ENCODE data around the gene SRGAP1.

SRGAP1 gene

GRCh38 chr12:63905544-63905943 is 61.0 kb downstream of the SRGAP1 start:
- no peak overlapping the region for H3K27ac ChIP-seq
- TF ChIP-seq, protein P1, sequence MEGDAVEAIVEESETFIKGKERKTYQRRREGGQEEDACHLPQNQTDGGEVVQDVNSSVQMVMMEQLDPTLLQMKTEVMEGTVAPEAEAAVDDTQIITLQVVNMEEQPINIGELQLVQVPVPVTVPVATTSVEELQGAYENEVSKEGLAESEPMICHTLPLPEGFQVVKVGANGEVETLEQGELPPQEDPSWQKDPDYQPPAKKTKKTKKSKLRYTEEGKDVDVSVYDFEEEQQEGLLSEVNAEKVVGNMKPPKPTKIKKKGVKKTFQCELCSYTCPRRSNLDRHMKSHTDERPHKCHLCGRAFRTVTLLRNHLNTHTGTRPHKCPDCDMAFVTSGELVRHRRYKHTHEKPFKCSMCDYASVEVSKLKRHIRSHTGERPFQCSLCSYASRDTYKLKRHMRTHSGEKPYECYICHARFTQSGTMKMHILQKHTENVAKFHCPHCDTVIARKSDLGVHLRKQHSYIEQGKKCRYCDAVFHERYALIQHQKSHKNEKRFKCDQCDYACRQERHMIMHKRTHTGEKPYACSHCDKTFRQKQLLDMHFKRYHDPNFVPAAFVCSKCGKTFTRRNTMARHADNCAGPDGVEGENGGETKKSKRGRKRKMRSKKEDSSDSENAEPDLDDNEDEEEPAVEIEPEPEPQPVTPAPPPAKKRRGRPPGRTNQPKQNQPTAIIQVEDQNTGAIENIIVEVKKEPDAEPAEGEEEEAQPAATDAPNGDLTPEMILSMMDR (conservative IDR thresholded peaks at IDR 0.05) = no peak

DNA sequence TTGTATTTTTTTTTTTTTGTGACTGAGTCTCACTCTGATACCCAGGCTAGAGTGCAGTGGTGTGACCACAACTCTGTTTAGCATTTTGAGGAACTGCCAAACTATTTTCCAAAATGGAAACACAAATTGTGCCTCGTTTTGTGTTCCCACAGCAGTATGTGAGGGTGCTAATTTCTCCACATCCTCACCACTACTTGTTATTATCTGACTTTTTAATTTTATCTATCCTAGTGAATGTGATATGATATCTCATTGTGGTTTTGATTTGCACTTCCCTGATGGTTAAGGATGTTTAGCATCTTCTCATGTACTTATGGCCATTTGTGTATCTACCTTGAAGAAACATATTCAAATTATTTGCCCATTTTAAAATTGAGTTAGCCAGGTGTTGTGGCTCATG is 62.4 kb downstream of the SRGAP1 start:
- TF ChIP-seq, protein P1 (conservative IDR thresholded peaks at IDR 0.05) = no peak
- H3K27ac ChIP-seq = no peak overlapping the region

GRCh38 chr12:63907561-63907960 is 63.1 kb downstream of the SRGAP1 start:
- H3K27ac ChIP-seq = no peak overlapping the region
- TF ChIP-seq, protein P1 (conservative IDR thresholded peaks at IDR 0.05) = no peak

DNA sequence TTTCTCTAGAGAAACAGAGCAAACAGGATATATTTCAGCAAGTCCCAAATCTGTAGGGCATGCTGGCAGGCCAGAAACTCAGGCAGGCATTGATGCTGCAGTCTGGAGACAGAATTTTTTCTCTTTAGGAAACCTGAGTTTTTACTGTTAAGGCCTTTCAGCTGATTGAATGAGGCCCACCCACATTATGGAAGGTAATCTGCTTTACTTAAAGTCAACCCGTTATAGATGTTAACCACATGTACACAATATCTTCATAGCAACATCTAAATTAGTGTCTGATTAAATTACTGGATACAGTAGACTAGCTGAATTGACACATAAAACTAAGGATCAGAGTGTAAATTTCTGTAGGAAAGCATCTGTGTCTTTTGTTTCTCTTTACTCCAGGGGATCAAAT is 65.2 kb downstream of the SRGAP1 start:
- no peak overlapping the region for H3K27ac ChIP-seq
- TF ChIP-seq, protein P1 (conservative IDR thresholded peaks at IDR 0.05) = no peak

DNA sequence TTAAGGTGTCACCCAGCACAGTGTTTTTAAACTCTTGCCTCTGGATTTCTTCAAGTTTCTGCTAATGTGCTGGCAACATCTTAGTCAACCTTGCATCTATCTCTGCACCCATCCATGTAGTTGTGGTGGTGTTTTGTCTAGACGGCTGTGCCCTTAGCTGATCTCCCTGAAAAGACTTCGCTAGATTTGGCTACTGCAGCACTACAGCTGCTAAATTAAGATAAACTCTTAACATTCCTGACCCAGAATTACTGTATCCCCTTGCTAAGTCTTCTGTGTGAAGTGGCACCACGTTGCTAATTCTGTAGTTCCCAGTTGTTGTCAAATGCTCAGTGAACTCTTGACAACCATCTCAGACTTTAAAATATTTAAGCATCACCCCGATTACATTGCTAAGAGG is 66.8 kb downstream of the SRGAP1 start:
- H3K27ac ChIP-seq = no peak overlapping the region
- TF ChIP-seq, protein P1 (conservative IDR thresholded peaks at IDR 0.05) = no peak

DNA sequence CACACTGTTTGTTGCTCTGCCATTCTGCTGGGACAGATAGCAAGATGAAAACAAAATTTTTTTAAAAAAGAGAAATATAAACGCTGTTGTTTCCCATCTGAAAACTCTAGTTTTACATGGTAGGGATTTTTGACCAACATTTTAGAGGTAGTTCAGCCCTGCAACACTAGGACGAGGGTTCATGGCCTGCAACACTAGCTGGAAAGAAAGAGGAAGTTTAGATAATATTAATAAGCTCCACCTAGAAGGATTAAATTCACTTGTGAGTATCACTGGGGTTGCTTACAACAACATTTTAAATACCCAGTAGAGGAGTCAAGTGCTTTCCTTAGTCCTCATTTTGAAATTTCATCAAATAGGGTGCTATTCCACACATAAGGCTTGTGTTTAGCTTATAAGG is 68.2 kb downstream of the SRGAP1 start:
- TF ChIP-seq, protein P1 (conservative IDR thresholded peaks at IDR 0.05) = no peak
- no peak overlapping the region for H3K27ac ChIP-seq

- TF ChIP-seq, protein P1 (conservative IDR thresholded peaks at IDR 0.05) = no peak
- H3K27ac ChIP-seq = peak overlapping the region; percentile 69; the same call in 1 of the 2 replicates
Observed at GRCh38 chr12:63913929-63914328, 69.4 kb downstream of the SRGAP1 start.

Data from VCaP (cell line).